Measurements from ENCODE around the gene S100A10.

S100A10 gene

GRCh38 chr1:152024223-152024622 is 30.6 kb upstream of the S100A10 start:
- TF ChIP-seq, protein P1, sequence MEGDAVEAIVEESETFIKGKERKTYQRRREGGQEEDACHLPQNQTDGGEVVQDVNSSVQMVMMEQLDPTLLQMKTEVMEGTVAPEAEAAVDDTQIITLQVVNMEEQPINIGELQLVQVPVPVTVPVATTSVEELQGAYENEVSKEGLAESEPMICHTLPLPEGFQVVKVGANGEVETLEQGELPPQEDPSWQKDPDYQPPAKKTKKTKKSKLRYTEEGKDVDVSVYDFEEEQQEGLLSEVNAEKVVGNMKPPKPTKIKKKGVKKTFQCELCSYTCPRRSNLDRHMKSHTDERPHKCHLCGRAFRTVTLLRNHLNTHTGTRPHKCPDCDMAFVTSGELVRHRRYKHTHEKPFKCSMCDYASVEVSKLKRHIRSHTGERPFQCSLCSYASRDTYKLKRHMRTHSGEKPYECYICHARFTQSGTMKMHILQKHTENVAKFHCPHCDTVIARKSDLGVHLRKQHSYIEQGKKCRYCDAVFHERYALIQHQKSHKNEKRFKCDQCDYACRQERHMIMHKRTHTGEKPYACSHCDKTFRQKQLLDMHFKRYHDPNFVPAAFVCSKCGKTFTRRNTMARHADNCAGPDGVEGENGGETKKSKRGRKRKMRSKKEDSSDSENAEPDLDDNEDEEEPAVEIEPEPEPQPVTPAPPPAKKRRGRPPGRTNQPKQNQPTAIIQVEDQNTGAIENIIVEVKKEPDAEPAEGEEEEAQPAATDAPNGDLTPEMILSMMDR (IDR thresholded peaks at IDR 0.05; ENCODE audit: insufficient read depth, missing control alignments) = no peak
- no peak for DNase-seq (ENCODE audit: insufficient read length, low spot score)
- no peak for FAIRE-seq

DNA sequence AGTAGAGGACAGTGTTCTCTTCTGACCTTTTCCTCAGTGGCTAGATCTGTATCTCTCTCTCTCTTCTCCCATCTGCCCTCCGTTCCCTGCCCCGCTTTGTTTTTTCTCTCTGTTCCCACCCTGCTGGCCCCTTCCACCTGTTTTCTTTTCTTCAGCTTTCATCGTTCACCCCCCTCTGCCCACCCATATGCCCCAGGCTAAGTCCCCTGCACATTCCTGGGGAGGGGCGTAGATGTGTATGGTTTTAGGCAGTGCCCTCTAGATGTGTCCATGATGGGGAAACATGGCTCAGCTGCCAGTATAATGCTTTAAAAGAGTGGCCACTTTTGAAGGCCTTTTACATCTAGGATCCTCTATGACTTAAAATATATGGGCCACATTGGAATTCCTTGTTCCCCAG is 29.6 kb upstream of the S100A10 start:
- DNase-seq (ENCODE audit: insufficient read length, low spot score) (no peak), FAIRE-seq (no peak)
- TF ChIP-seq, protein P1 (IDR thresholded peaks at IDR 0.05; ENCODE audit: insufficient read depth, missing control alignments) = no peak

- TF ChIP-seq, protein P1 (IDR thresholded peaks at IDR 0.05; ENCODE audit: insufficient read depth, missing control alignments) = no peak
- FAIRE-seq = no peak
Measured at GRCh38 chr1:152022474-152022873, 28.8 kb upstream of the S100A10 start.

GRCh38 chr1:152021569-152021968 is 27.9 kb upstream of the S100A10 start:
- TF ChIP-seq, protein P1 (IDR thresholded peaks at IDR 0.05; ENCODE audit: insufficient read depth, missing control alignments) = no peak
- FAIRE-seq (no peak), DNase-seq (ENCODE audit: insufficient read length, low spot score) (no peak)

More at GRCh38 chr1:152022474-152022873, 28.8 kb upstream of the S100A10 start:
- no peak for DNase-seq (ENCODE audit: insufficient read length, low spot score)

GRCh38 chr1:152020849-152021248 is 27.2 kb upstream of the S100A10 start:
- no peak for FAIRE-seq

GRCh38 chr1:152018537-152018936 is 24.9 kb upstream of the S100A10 start:
- TF ChIP-seq, protein P1 (IDR thresholded peaks at IDR 0.05; ENCODE audit: insufficient read depth, missing control alignments) = peak; percentile 11

More at GRCh38 chr1:152020849-152021248, 27.2 kb upstream of the S100A10 start:
- DNase-seq (ENCODE audit: insufficient read length, low spot score) = no peak
- TF ChIP-seq, protein P1 (IDR thresholded peaks at IDR 0.05; ENCODE audit: insufficient read depth, missing control alignments) = no peak

GRCh38 chr1:152015766-152016165 is 22.1 kb upstream of the S100A10 start:
- TF ChIP-seq, protein P1 (IDR thresholded peaks at IDR 0.05; ENCODE audit: insufficient read depth, missing control alignments) = no peak
- no peak for FAIRE-seq
- DNase-seq (ENCODE audit: insufficient read length, low spot score) = no peak

More at GRCh38 chr1:152018537-152018936, 24.9 kb upstream of the S100A10 start:
- DNase-seq (ENCODE audit: insufficient read length, low spot score) = no peak
- FAIRE-seq = no peak

All from D721Med (cell line).